H1 (cell line): ENCODE measurements around the gene PMEPA1. TPM values are rescaled to one million over a fixed set of nuclear protein-coding genes. Genes with fewer than 3 reads are reported as not detected.
A peak's percentile ranks its signal among the peaks of the same experiment; 100 is the strongest.

Experiments used
- CTCF ChIA-PET: fragments of 300-600 bp; sonication (Branson Sonifier 250); formaldehyde crosslinking; loops from one replicate; lab custom pipeline; 2021; ENCODE audit not compliant: partially characterized antibody; lab: Charles Lee
- POLR2A ChIA-PET: fragments of 300-600 bp; sonication (Branson Sonifier 250); formaldehyde crosslinking; loops from one replicate; lab custom pipeline; 2021; ENCODE audit warnings: inconsistent platforms; ENCODE audit not compliant: partially characterized antibody; lab: Charles Lee
- DNase-seq, 2 experiments: peaks; one replicate each; pipeline versions ENCODE4 v3.0.0 to v3.0.0-alpha.2; 2010 to 2022; ENCODE audit warnings: low spot score in 2 of 2, low read depth in 1 of 2, mixed read lengths in 1 of 2
- FAIRE-seq: peaks from 2 replicates; lab custom pipeline; 2011; peaks lifted over from hg19 to GRCh38; lab: Jason Lieb, UNC
- H2AFZ ChIP-seq: 2 replicates; pipeline ENCODE4 v1.8.1; 2012; ENCODE audit warnings: low read length, inconsistent platforms
- H2AK5ac ChIP-seq: 2 replicates; pipeline ENCODE4 v1.6.1; 2013; ENCODE audit warnings: low read depth, low read length
- H2BK120ac ChIP-seq: replicated peaks from 2 replicates; pipeline ENCODE3; 2013; ENCODE audit warnings: low read depth, low read length, inconsistent platforms
- H2BK12ac ChIP-seq: 2 replicates; pipeline ENCODE4 v1.6.1; 2013; ENCODE audit warnings: low read depth, low read length
- H2BK15ac ChIP-seq: 2 replicates; pipeline ENCODE4 v1.6.1; 2013; ENCODE audit warnings: low read length
- H2BK20ac ChIP-seq: 2 replicates; pipeline ENCODE4 v1.6.1; 2013; ENCODE audit warnings: low read length
- H2BK5ac ChIP-seq: 2 replicates; pipeline ENCODE4 v1.6.1; 2013; ENCODE audit warnings: low read depth, low read length
- H3K14ac ChIP-seq: 2 replicates; pipeline ENCODE4 v1.6.1; 2013; ENCODE audit warnings: inconsistent platforms; ENCODE audit not compliant: insufficient read length
- H3K18ac ChIP-seq: 2 replicates; pipeline ENCODE4 v1.6.1; 2013; ENCODE audit warnings: low read length; ENCODE audit errors: extremely low read depth
- H3K23ac ChIP-seq: 2 replicates; pipeline ENCODE4 v1.6.1; 2013; ENCODE audit warnings: inconsistent platforms; ENCODE audit not compliant: insufficient read length
- H3K23me2 ChIP-seq: 2 replicates; pipeline ENCODE4 v1.6.1; 2013; ENCODE audit warnings: low read depth, low read length
- H3K27ac ChIP-seq: 2 replicates; pipeline ENCODE4 v1.6.1; 2011; ENCODE audit warnings: low read depth, low read length, inconsistent platforms
- H3K27me3 ChIP-seq, 4 experiments: replicated peaks in 1 of 4; 1 replicate in 1 of 4; 2 replicates in 3 of 4; pipeline versions ENCODE4 v1.6.1 to v1.8.1; 2011 to 2013; ENCODE audit warnings: low read length in 3 of 4, mild to moderate bottlenecking in 3 of 4, inconsistent platforms in 2 of 4, mixed read lengths in 2 of 4, moderate library complexity in 1 of 4; ENCODE audit not compliant: control insufficient read depth in 3 of 4, insufficient read depth in 3 of 4; ENCODE audit errors: extremely low read depth in 1 of 4
- H3K36me3 ChIP-seq, 4 experiments: 2 replicates each; pipeline versions ENCODE4 v1.6.1 to v1.8.1; 2011 to 2013; ENCODE audit warnings: mild to moderate bottlenecking in 4 of 4, low read length in 3 of 4, moderate library complexity in 2 of 4, control low read depth in 1 of 4, inconsistent platforms in 1 of 4; ENCODE audit not compliant: insufficient read depth in 4 of 4, control insufficient read depth in 2 of 4
- H3K4ac ChIP-seq: replicated peaks from 2 replicates; pipeline ENCODE3; 2013; ENCODE audit warnings: low read length, low read depth, mixed read lengths, inconsistent platforms; ENCODE audit not compliant: insufficient read length
- H3K4me1 ChIP-seq, 4 experiments: replicated peaks in 1 of 4; 1 replicate in 1 of 4; 2 replicates in 3 of 4; pipeline versions ENCODE4 v1.6.1 to v1.8.1; 2011 to 2013; ENCODE audit warnings: low read length in 3 of 4, inconsistent platforms in 2 of 4, mixed read lengths in 1 of 4; ENCODE audit not compliant: insufficient read depth in 4 of 4, control insufficient read depth in 3 of 4
- H3K4me2 ChIP-seq, 2 experiments: 2 replicates each; pipeline versions ENCODE4 v1.6.1 to v1.8.1; 2011 to 2013; ENCODE audit warnings: low read depth in 2 of 2, low read length in 2 of 2, control low read depth in 1 of 2, inconsistent platforms in 1 of 2, mild to moderate bottlenecking in 1 of 2; ENCODE audit not compliant: insufficient read depth in 1 of 2
- H3K4me3 ChIP-seq, 4 experiments: fragments of 200-600, 300-600 bp in 1 of 4; sonication (generic), shearing (Covaris generic), sonication (Bioruptor Twin) in 1 of 4; 2 replicates each; pipeline versions ENCODE4 v1.5.1 to v1.8.1; 2011 to 2016; ENCODE audit warnings: low read length in 4 of 4, low read depth in 3 of 4, control low read depth in 2 of 4, inconsistent platforms in 2 of 4, mild to moderate bottlenecking in 2 of 4, mixed read lengths in 1 of 4, moderate library complexity in 1 of 4; ENCODE audit not compliant: insufficient read depth in 2 of 4; ENCODE audit errors: extremely low read depth in 1 of 4
- H3K56ac ChIP-seq: replicated peaks from 2 replicates; pipeline ENCODE3; 2013; ENCODE audit warnings: low read depth, mild to moderate bottlenecking, mixed read lengths, low read length, inconsistent platforms; ENCODE audit not compliant: insufficient read length
- H3K79me1 ChIP-seq: 2 replicates; pipeline ENCODE4 v1.6.1; 2013; ENCODE audit warnings: low read depth, low read length, control low read depth
- H3K79me2 ChIP-seq, 2 experiments: 2 replicates each; pipeline versions ENCODE4 v1.6.1 to v1.8.1; 2012 to 2013; ENCODE audit warnings: low read length in 2 of 2, mild to moderate bottlenecking in 2 of 2, inconsistent platforms in 1 of 2; ENCODE audit not compliant: insufficient read depth in 2 of 2, control insufficient read depth in 1 of 2
- H3K9ac ChIP-seq, 4 experiments: replicated peaks in 1 of 4; 1 replicate in 1 of 4; 2 replicates in 3 of 4; pipeline versions ENCODE4 v1.6.1 to v1.8.1; 2011 to 2013; ENCODE audit warnings: low read depth in 3 of 4, low read length in 3 of 4, control low read depth in 2 of 4, mild to moderate bottlenecking in 2 of 4, moderate library complexity in 2 of 4, inconsistent platforms in 1 of 4; ENCODE audit errors: extremely low read depth in 1 of 4
- H3K9me3 ChIP-seq, 2 experiments: 2 replicates each; pipeline versions ENCODE4 v1.6.1 to v1.8.1; 2012 to 2013; ENCODE audit warnings: mild to moderate bottlenecking in 2 of 2, moderate library complexity in 2 of 2, control low read depth in 1 of 2, inconsistent platforms in 1 of 2, low read depth in 1 of 2, low read length in 1 of 2, mixed read lengths in 1 of 2; ENCODE audit not compliant: insufficient read depth in 2 of 2
- H4K20me1 ChIP-seq, 2 experiments: replicated peaks in 1 of 2; 2 replicates each; pipeline versions ENCODE3 to v1.8.1; 2011 to 2013; ENCODE audit warnings: inconsistent platforms in 2 of 2, low read length in 2 of 2, mild to moderate bottlenecking in 1 of 2; ENCODE audit not compliant: insufficient read depth in 2 of 2, control insufficient read depth in 1 of 2
- H4K5ac ChIP-seq: 2 replicates; pipeline ENCODE4 v1.6.1; 2013; ENCODE audit warnings: low read length, low read depth, mixed read lengths, inconsistent platforms; ENCODE audit not compliant: insufficient read length
- H4K8ac ChIP-seq: 2 replicates; pipeline ENCODE4 v1.8.0; 2013; ENCODE audit warnings: mild to moderate bottlenecking, moderate library complexity, low read length, inconsistent platforms; ENCODE audit not compliant: insufficient read depth; ENCODE audit errors: extremely low read depth
- H4K91ac ChIP-seq: replicated peaks from 2 replicates; pipeline ENCODE3; 2013; ENCODE audit warnings: low read length, mixed read lengths, inconsistent platforms; ENCODE audit not compliant: insufficient read length
- BCL11A ChIP-seq, 2 experiments: IDR thresholded peaks; one replicate each; pipeline ENCODE4 v1.6.1; 2011; ENCODE audit warnings: low read depth in 2 of 2, low read length in 2 of 2, mild to moderate bottlenecking in 2 of 2
- CBX5 ChIP-seq: fragments of 300-800, 300-1000 bp; sonication (generic); IDR thresholded peaks from 2 replicates; pipeline ENCODE4 v1.7.1; 2016; ENCODE audit warnings: antibody characterized with exemption, low read length, low read depth
- CREB1 ChIP-seq: IDR thresholded peaks from 2 replicates; pipeline ENCODE4 v1.6.1; 2012; ENCODE audit warnings: inconsistent platforms
- GABPA ChIP-seq: IDR thresholded peaks from 2 replicates; pipeline ENCODE4 v1.6.1; 2011; ENCODE audit warnings: mild to moderate bottlenecking, low read length, moderate library complexity, borderline replicate concordance; ENCODE audit not compliant: insufficient read depth
- GTF2F1 ChIP-seq: IDR thresholded peaks from 2 replicates; pipeline ENCODE4 v1.6.1; 2012; ENCODE audit warnings: low read depth, low read length, improper control_type of control experiment, borderline replicate concordance
- MAX ChIP-seq: IDR thresholded peaks from 2 replicates; pipeline ENCODE4 v1.6.1; 2012; ENCODE audit warnings: inconsistent platforms
- POLR2AphosphoS5 ChIP-seq: IDR thresholded peaks from 2 replicates; pipeline ENCODE4 v1.6.1; 2011; ENCODE audit warnings: low read depth, low read length
- SUZ12 ChIP-seq: fragments of 200-600 bp; sonication (generic); IDR thresholded peaks from 2 replicates; pipeline ENCODE4 v1.6.1; 2012; ENCODE audit warnings: mild to moderate bottlenecking, inconsistent platforms, low read length, moderate library complexity, mixed read lengths
- TAF7 ChIP-seq: optimal IDR thresholded peaks from 2 replicates; pipeline ENCODE3; 2011; ENCODE audit warnings: low read depth, mild to moderate bottlenecking, inconsistent platforms, low read length, moderate library complexity, borderline replicate concordance
- USF2 ChIP-seq: IDR thresholded peaks from 2 replicates; pipeline ENCODE4 v1.6.1; 2011; ENCODE audit warnings: low read length, improper control_type of control experiment
- WGBS, 2 experiments: shearing (Covaris generic) in 1 of 2; methylation state at CpG; one replicate each; pipeline versions ENCODE4 v1.1.6 to v1.1.7; 2013 to 2015; ENCODE audit warnings: low lambda C conversion rate in 2 of 2, mixed read lengths in 2 of 2, inconsistent platforms in 1 of 2, low coverage in 1 of 2, missing lambda C conversion rate in 1 of 2; ENCODE audit not compliant: insufficient replicate concordance in 2 of 2, insufficient coverage in 1 of 2, insufficient read length in 1 of 2; ENCODE audit errors: extremely low coverage in 1 of 2, missing lambda C conversion rate in 1 of 2; 5-methylcytosine and 5-hydroxymethylcytosine counted together
- polyA plus RNA-seq, 7 experiments: library from polyadenylated mRNA; depleted of rRNA in 3 of 7; stranded (reverse) in 5 of 7; unstranded in 2 of 7; fragments of >200 nt in 5 of 7; fragments of 200-250 nt in 2 of 7; gene quantifications; 1 replicate in 5 of 7; 2 replicates in 1 of 7; 4 replicates in 1 of 7; pipeline versions ENCODE4 v1.2.1 to v1.2.3, GENCODE V29; 2011 to 2013; ENCODE audit warnings: missing spikeins in 2 of 7, mixed read lengths in 2 of 7
- total RNA-seq: library from RNA; stranded (reverse); fragmentation: NEBNext Ultra II Directional; extraction: Animal tissue kit (Norgen Biotek cat#: 25700); gene quantifications from 2 replicates; pipeline ENCODE4 v1.2.1, GENCODE V29; 2021
- TF ChIP-seq, protein P1 (sequence below): IDR thresholded peaks from 2 replicates; pipeline ENCODE4 v1.6.1; 2012; ENCODE audit warnings: inconsistent platforms

Gene PMEPA1
- total and polyA plus RNA-seq, 2 of the 8 experiments (the other 6 are each of a cell fraction or from before 2014, with no cell fraction given) = 12.7 to 20.5 TPM

- Histone ChIP-seq H3K4ac (no peak overlapping the region), H3K27ac (no peak overlapping the region), H2BK15ac (no peak overlapping the region), H3K4me2 (no peak overlapping the region), H2BK12ac (no peak overlapping the region), H3K23ac (no peak overlapping the region), H3K56ac (no peak overlapping the region), H3K18ac (no peak overlapping the region), H3K9ac (no peak overlapping the region), H2AFZ (no peak overlapping the region), H4K8ac (no peak overlapping the region; the same call in 1 of the 2 replicates), H3K4me1 (peaks cover 0 to 6% (median 2%) of the 10 kb centered on the region in 4 experiments; a peak in 3 of 7 replicates), H4K20me1 (peaks cover 3 to 13% of the 10 kb centered on the region in 2 experiments), H3K9me3 (no peaks in the 10 kb centered on the region), H3K4me3 (no peak overlapping the region), H2AK5ac (no peak overlapping the region), H2BK120ac (no peak overlapping the region), H3K14ac (no peak overlapping the region), H3K79me2 (peaks cover 0 to 11% of the 10 kb centered on the region in 2 experiments; a peak in 3 of 4 replicates), H3K79me1 (peaks cover 8% of the 10 kb centered on the region; the same call in 1 of the 2 replicates), H3K27me3 (no peaks in the 10 kb centered on the region), H2BK20ac (no peak overlapping the region), H3K36me3 (peaks cover 3 to 8% (median 4%) of the 10 kb centered on the region in 4 experiments; a peak in 5 of 8 replicates), H2BK5ac (peak overlapping the region; percentile 63; the same call in 1 of the 2 replicates), H3K23me2 (peaks cover 8% of the 10 kb centered on the region; the same call in 1 of the 2 replicates), H4K91ac (no peak overlapping the region), H4K5ac (no peak overlapping the region)
- POLR2A ChIA-PET = no interaction called here
- FAIRE-seq (no peak), DNase-seq (peak in 1 of 2 experiments; percentile 42)
- 92% methylated on average over 15 of the region's 15 CpGs; no CpG with 5 or more reads in 1 of the 2 experiments for WGBS, 2 experiments
- CTCF ChIA-PET = interaction anchor here (0.9 to 4.8 kb wide), 7 partner anchors 13 to 372 kb away, joined by 3 to 28 read pairs (median 3); no protein-coding TSS in a partner anchor
- TF ChIP-seq SUZ12 (no peak), BCL11A (IDR thresholded peaks at IDR 0.05; ENCODE audit: low read depth in 2 of 2, low read length in 2 of 2) (no peak), USF2 (no peak), POLR2AphosphoS5 (no peak), GTF2F1 (no peak), MAX (no peak), CREB1 (no peak), CBX5 (no peak), TAF7 (no peak), GABPA (no peak)
- TF ChIP-seq, protein P1, sequence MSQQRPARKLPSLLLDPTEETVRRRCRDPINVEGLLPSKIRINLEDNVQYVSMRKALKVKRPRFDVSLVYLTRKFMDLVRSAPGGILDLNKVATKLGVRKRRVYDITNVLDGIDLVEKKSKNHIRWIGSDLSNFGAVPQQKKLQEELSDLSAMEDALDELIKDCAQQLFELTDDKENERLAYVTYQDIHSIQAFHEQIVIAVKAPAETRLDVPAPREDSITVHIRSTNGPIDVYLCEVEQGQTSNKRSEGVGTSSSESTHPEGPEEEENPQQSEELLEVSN = no peak
Observed at GRCh38 chr20:57656252-57656820, 53.5 kb downstream of the PMEPA1 start.
